ENCODE results near the gene GOLGA8T. TPM values are rescaled to one million over a fixed set of nuclear protein-coding genes. Genes with fewer than 3 reads are reported as not detected.

Gene GOLGA8T
- not detected in 2 replicates for total RNA-seq

GRCh38 chr15:30134751-30135150 lies at the start of gene GOLGA8T:
Gene GOLGA8T (plus strand): TSS chr15:30135051. CDS start chr15:30135149, 98 bp downstream.

Small RNA genes lying within 50 kb of the gene (small RNA-seq; reads per million reads assigned to genes)
- not detected for gene AC120045.2
- gene RF00096: not detected
- gene RN7SL469P: not detected
- not detected for gene RN7SL673P

Other genes starting within 250 kb of the GOLGA8T start
- gene GOLGA8J, start 52.1 kb upstream of the GOLGA8T start, total RNA-seq: not detected in 2 replicates

All from vein endothelial cell (primary cell).